ENCODE measurements around the gene LRRC59. TPM values are rescaled to one million over a fixed set of nuclear protein-coding genes. Genes with fewer than 3 reads are reported as not detected.

LRRC59 gene
- total RNA-seq (2022; extraction: Qiagen RNA extraction; ENCODE audit: low read depth), result 228 to 243 TPM (median 236 TPM) in 5 replicates

GRCh38 chr17:50397111-50397918 lies at the start of gene LRRC59:
LRRC59 (minus strand) TSS chr17:50397523; CDS start chr17:50397317, 206 bp downstream.

GRCh38 chr17:50425682-50426471 lies 28.6 kb upstream of the LRRC59 start, which contains the start of gene ACSF2:
ACSF2 (plus strand) TSS chr17:50426218; CDS start chr17:50426262, 44 bp downstream.

GRCh38 chr17:50372758-50373556 lies 24.4 kb downstream of the LRRC59 start, which contains the start of the genes EME1 and MRPL27:
EME1 (plus strand) TSS chr17:50373229; CDS start chr17:50375209, 1,980 bp downstream.
MRPL27 (minus strand) TSS chr17:50373184; CDS start chr17:50373170, 14 bp downstream.

GRCh38 chr17:50345432-50346312 lies 51.7 kb downstream of the LRRC59 start, which contains the start of gene XYLT2:
XYLT2 (plus strand) TSS chr17:50346126; CDS start chr17:50346141, 15 bp downstream.

Other genes starting within 250 kb of the LRRC59 start
- 35.3 to 62.2 TPM (median 57.5 TPM) in 5 replicates for gene PPP1R9B, start 246.8 kb downstream of the LRRC59 start, total RNA-seq (2022; extraction: Qiagen RNA extraction; ENCODE audit: low read depth)
- gene SGCA, start 231.5 kb downstream of the LRRC59 start, total RNA-seq (2022; extraction: Qiagen RNA extraction; ENCODE audit: low read depth), result 0.95 to 1.6 TPM (median 1.2 TPM) in 5 replicates
- 4.5 to 10.2 TPM (median 8.2 TPM) in 5 replicates for gene COL1A1, start 195.9 kb downstream of the LRRC59 start, total RNA-seq (2022; extraction: Qiagen RNA extraction; ENCODE audit: low read depth)
- gene TMEM92, start 123.1 kb downstream of the LRRC59 start, total RNA-seq (2022; extraction: Qiagen RNA extraction; ENCODE audit: low read depth), result 18.3 to 24.2 TPM (median 20.8 TPM) in 5 replicates
- gene XYLT2, start 51.4 kb downstream of the LRRC59 start, total RNA-seq (2022; extraction: Qiagen RNA extraction; ENCODE audit: low read depth), result 14.3 to 25.7 TPM (median 23.4 TPM) in 5 replicates
- gene MRPL27, start 24.3 kb downstream of the LRRC59 start, total RNA-seq (2022; extraction: Qiagen RNA extraction; ENCODE audit: low read depth), result 135 to 161 TPM (median 145 TPM) in 5 replicates
- 14.1 to 17.0 TPM (median 15.3 TPM) in 5 replicates for gene EME1, start 24.3 kb downstream of the LRRC59 start, total RNA-seq (2022; extraction: Qiagen RNA extraction; ENCODE audit: low read depth)
- gene ACSF2, start 28.7 kb upstream of the LRRC59 start, total RNA-seq (2022; extraction: Qiagen RNA extraction; ENCODE audit: low read depth), result 11.3 to 16.0 TPM (median 13.0 TPM) in 5 replicates
- gene CHAD, start 71.4 kb upstream of the LRRC59 start, total RNA-seq (2022; extraction: Qiagen RNA extraction; ENCODE audit: low read depth), result not detected in 5 replicates
- 25.1 to 38.8 TPM (median 35.6 TPM) in 5 replicates for gene RSAD1, start 81.3 kb upstream of the LRRC59 start, total RNA-seq (2022; extraction: Qiagen RNA extraction; ENCODE audit: low read depth)
- gene MYCBPAP, start 110.9 kb upstream of the LRRC59 start, total RNA-seq (2022; extraction: Qiagen RNA extraction; ENCODE audit: low read depth), result 0.08 to 1.1 TPM (median 0.53 TPM) in 5 replicates
- 0.16 to 0.28 TPM (median 0.20 TPM) in 4 of 5 replicates, not detected in the other for gene EPN3, start 135.2 kb upstream of the LRRC59 start, total RNA-seq (2022; extraction: Qiagen RNA extraction; ENCODE audit: low read depth)
- gene SPATA20, start 149.7 kb upstream of the LRRC59 start, total RNA-seq (2022; extraction: Qiagen RNA extraction; ENCODE audit: low read depth), result 53.1 to 95.8 TPM (median 80.4 TPM) in 5 replicates
- 1.9 to 5.0 TPM (median 4.9 TPM) in 5 replicates for gene CACNA1G, start 163.2 kb upstream of the LRRC59 start, total RNA-seq (2022; extraction: Qiagen RNA extraction; ENCODE audit: low read depth)
- 97.9 to 174 TPM (median 149 TPM) in 5 replicates for gene ABCC3, start 237.4 kb upstream of the LRRC59 start, total RNA-seq (2022; extraction: Qiagen RNA extraction; ENCODE audit: low read depth)

Measured in A549 treated with ZK216348 at 1 μM for 4 hours (cell line).